ENCODE measurements around the gene FAM227B.

- TF ChIP-seq CTCF (IDR thresholded peaks at IDR 0.05) (no peak), POLR2A (IDR thresholded peaks at IDR 0.05) (no peak)
Observed at GRCh38 chr15:49343546-49343945, 277.1 kb downstream of the FAM227B start.
